Kidney epithelial cell (primary cell): ENCODE results near the gene MED13. TPM values are rescaled to one million over a fixed set of nuclear protein-coding genes. Genes with fewer than 3 reads are reported as not detected.

Experiments
- DNase-seq: peaks from one replicate; pipeline ENCODE4 v3.0.0-alpha.2; 2010; ENCODE audit warnings: low read depth
- H3K27me3 ChIP-seq: 2 replicates; pipeline ENCODE4 v1.6.0; 2011; ENCODE audit warnings: low read length; ENCODE audit not compliant: control insufficient read depth, insufficient read depth
- H3K36me3 ChIP-seq: 2 replicates; pipeline ENCODE4 v1.5.1; 2011; ENCODE audit warnings: low read length; ENCODE audit not compliant: control insufficient read depth, insufficient read depth
- H3K4me3 ChIP-seq: 2 replicates; pipeline ENCODE4 v1.5.1; 2011; ENCODE audit warnings: low read depth, mild to moderate bottlenecking, control low read depth, low read length
- total RNA-seq: library from RNA; depleted of rRNA; stranded (reverse); fragments of >200 nt; gene quantifications from 2 replicates; pipeline ENCODE4 v1.2.3, GENCODE V29; 2015
- TF ChIP-seq, protein P1 (sequence below): IDR thresholded peaks from 2 replicates; pipeline ENCODE4 v1.5.1; 2011; ENCODE audit warnings: mild to moderate bottlenecking, moderate library complexity, low read length, control low read depth, inconsistent platforms; ENCODE audit not compliant: insufficient read depth, poor library complexity, severe bottlenecking

MED13 gene
- total RNA-seq, 1 donor from 2014 or later = 33.8 TPM

DNA sequence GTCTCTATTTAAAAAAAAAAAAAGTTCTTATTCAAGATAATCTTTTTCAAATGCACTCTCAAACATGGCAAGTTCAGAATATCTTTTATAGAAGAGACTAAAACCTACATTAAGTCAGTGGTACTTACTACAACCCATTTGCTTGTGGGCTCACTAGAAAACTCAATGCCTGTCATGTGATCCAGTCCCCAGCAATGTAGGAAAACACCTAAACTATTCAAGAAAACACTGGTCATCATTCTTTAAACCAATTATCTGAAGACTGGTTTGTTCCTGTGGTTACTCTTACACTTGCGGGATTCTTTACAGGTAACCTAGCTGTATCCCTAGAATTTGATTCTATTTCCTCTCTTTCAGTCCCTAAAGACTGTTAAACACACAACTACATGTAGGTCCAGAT lies 19.6 kb downstream of the MED13 start:
- DNase-seq = no peak
- H3K36me3 ChIP-seq = no peaks in the 10 kb centered on the region

DNA sequence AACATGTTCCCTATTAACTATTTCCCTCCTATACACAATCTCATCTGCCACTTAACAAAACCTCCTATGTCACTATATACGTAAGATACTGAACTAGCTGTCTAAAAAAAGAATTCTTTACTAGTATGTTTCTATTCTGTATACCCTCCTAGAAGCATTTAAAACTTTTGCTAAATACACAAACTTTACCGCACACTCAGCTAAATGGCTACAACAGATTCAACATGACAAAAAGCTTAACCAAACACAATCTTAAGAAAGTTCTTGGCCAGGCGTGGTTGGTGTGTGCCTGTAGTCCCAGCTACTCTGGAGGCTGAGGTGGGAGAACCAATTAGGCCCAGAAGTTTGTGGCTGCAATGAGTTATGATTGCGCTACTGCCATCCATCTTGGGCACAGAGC lies 20.0 kb downstream of the MED13 start:
- no peaks in the 10 kb centered on the region for H3K36me3 ChIP-seq
- TF ChIP-seq, protein P1, sequence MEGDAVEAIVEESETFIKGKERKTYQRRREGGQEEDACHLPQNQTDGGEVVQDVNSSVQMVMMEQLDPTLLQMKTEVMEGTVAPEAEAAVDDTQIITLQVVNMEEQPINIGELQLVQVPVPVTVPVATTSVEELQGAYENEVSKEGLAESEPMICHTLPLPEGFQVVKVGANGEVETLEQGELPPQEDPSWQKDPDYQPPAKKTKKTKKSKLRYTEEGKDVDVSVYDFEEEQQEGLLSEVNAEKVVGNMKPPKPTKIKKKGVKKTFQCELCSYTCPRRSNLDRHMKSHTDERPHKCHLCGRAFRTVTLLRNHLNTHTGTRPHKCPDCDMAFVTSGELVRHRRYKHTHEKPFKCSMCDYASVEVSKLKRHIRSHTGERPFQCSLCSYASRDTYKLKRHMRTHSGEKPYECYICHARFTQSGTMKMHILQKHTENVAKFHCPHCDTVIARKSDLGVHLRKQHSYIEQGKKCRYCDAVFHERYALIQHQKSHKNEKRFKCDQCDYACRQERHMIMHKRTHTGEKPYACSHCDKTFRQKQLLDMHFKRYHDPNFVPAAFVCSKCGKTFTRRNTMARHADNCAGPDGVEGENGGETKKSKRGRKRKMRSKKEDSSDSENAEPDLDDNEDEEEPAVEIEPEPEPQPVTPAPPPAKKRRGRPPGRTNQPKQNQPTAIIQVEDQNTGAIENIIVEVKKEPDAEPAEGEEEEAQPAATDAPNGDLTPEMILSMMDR = no peak
- no peaks in the 10 kb centered on the region for H3K27me3 ChIP-seq
- DNase-seq = no peak
- no peak overlapping the region for H3K4me3 ChIP-seq

More for the DNA sequence above, 19.6 kb downstream of the MED13 start:
- Histone ChIP-seq H3K4me3 (no peak overlapping the region), H3K27me3 (no peaks in the 10 kb centered on the region)
- TF ChIP-seq, protein P1 = no peak

DNA sequence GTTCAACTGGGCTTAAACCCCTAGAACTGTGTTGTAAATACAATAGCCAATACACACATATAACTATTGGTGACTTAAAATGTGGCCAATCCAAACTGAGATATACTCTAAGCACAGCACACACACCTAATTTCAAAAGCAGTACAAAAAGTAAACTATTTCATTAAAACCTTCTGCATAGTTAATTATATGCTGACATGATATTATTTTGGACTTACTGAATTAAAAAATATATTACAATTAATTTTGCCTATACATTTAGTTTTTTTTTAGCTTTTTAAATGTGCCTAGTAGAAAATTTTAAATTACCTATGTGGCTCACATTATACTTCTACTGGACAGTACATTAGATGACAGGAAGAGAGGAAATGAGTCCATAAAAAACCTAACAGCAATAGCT lies 21.5 kb downstream of the MED13 start:
- Histone ChIP-seq H3K4me3 (no peak overlapping the region), H3K27me3 (no peaks in the 10 kb centered on the region), H3K36me3 (no peaks in the 10 kb centered on the region)
- no peak for DNase-seq
- TF ChIP-seq, protein P1 = no peak

DNA sequence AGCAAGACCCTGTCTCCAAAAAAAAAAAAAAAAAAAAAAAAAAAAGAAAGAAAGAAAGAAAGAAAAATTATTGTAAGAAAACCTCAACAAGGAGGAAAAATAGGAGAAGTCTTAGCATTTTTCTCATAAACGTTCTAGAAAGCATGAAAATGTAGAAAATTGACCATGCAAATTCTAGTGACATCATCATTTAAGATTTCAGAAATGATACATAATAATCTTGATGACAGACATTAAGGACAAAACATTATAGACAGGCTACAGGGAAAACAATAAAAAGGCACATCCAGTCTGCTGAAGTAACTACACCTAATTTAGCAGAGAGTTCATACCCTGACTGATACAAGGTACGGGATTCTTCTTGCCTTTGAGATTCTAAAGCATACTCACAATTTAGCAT lies 21.9 kb downstream of the MED13 start:
- no peak overlapping the region for H3K4me3 ChIP-seq
- TF ChIP-seq, protein P1 = no peak
- no peaks in the 10 kb centered on the region for H3K27me3 ChIP-seq
- no peaks in the 10 kb centered on the region for H3K36me3 ChIP-seq
- no peak for DNase-seq

DNA sequence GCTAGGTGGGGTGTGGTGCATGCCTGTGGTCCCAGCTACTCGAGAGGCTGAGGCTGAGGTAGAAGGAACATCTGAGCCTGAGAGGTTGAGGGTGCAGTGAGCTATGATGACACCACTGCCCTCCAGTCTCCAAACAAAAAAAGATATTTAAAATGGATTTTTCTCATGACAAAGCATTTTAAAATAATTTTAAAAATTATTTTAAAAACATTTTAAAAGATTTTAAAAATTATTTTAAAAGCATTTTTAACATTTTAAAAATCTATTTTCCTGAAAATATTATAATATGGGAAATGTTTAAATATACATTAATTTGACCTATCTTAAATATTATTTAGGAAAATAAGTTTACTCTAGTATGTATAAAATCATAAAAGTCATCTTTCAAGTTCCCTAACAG lies 26.8 kb downstream of the MED13 start:
- TF ChIP-seq, protein P1 = no peak
- Histone ChIP-seq H3K27me3 (no peaks in the 10 kb centered on the region), H3K36me3 (no peaks in the 10 kb centered on the region), H3K4me3 (no peak overlapping the region)
- DNase-seq = no peak

DNA sequence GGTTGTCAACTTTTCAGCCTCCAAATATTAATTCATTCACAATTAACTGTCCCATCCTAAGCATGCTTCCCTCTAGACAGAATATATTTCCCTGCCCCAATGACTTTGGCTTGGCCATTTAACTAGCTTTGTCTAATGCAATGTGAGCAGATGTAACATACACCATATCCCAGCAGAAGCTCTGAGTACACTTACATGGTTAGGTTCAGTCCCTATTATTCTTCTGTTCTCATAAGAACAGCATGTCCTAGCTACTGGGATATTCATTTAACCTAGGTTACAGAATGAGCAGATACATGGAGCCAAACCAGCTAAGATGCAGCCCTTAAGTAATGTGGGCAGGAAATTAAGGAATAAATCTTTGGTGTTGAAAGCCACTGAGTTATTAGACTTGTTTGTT lies 31.8 kb downstream of the MED13 start:
- H3K4me3 ChIP-seq = no peak overlapping the region
- H3K36me3 ChIP-seq = peaks cover 6% of the 10 kb centered on the region
- TF ChIP-seq, protein P1 = no peak
- no peaks in the 10 kb centered on the region for H3K27me3 ChIP-seq
- DNase-seq = no peak
